Trophoblast cell (in vitro differentiated cells and primary cell): Measurements from ENCODE around the gene KIAA2012.

ENCODE experiments used
- DNase-seq, 2 donors: peaks; one replicate each; pipeline ENCODE4 v3.0.0-alpha.2; 2016
- H2AFZ ChIP-seq: 2 replicates; pipeline ENCODE4 v1.6.1; 2013; ENCODE audit warnings: low read length, moderate library complexity, mild to moderate bottlenecking; ENCODE audit not compliant: insufficient read depth, poor library complexity
- H2AK5ac ChIP-seq: 2 replicates; pipeline ENCODE4 v1.6.1; 2013; ENCODE audit warnings: mild to moderate bottlenecking, low read length
- H2BK120ac ChIP-seq: 2 replicates; pipeline ENCODE4 v1.6.1; 2013; ENCODE audit warnings: low read length, mild to moderate bottlenecking, moderate library complexity; ENCODE audit not compliant: insufficient read depth, poor library complexity
- H2BK12ac ChIP-seq: 2 replicates; pipeline ENCODE4 v1.6.1; 2013; ENCODE audit warnings: mild to moderate bottlenecking, low read length, moderate library complexity
- H2BK5ac ChIP-seq: 2 replicates; pipeline ENCODE4 v1.6.1; 2013; ENCODE audit warnings: low read length, low read depth, moderate library complexity, mild to moderate bottlenecking; ENCODE audit not compliant: poor library complexity
- H3K14ac ChIP-seq: 2 replicates; pipeline ENCODE4 v1.6.1; 2013; ENCODE audit warnings: mild to moderate bottlenecking, low read length
- H3K18ac ChIP-seq: 2 replicates; pipeline ENCODE4 v1.6.1; 2013; ENCODE audit warnings: mild to moderate bottlenecking, low read length
- H3K23ac ChIP-seq: 2 replicates; pipeline ENCODE4 v1.6.1; 2013; ENCODE audit warnings: low read length
- H3K27ac ChIP-seq: 2 replicates; pipeline ENCODE4 v1.5.1; 2013; ENCODE audit warnings: low read depth, mild to moderate bottlenecking, inconsistent platforms, low read length, moderate library complexity
- H3K27me3 ChIP-seq: 2 replicates; pipeline ENCODE4 v1.6.1; 2013; ENCODE audit warnings: inconsistent platforms, mild to moderate bottlenecking, low read length, moderate library complexity; ENCODE audit not compliant: insufficient read depth
- H3K36me3 ChIP-seq, 2 experiments: 1 replicate in 1 of 2; 2 replicates in 1 of 2; pipeline ENCODE4 v1.6.1; 2013; ENCODE audit warnings: low read length in 2 of 2, mild to moderate bottlenecking in 2 of 2, moderate library complexity in 1 of 2; ENCODE audit not compliant: insufficient read depth in 2 of 2, control insufficient read depth in 1 of 2
- H3K4ac ChIP-seq: 2 replicates; pipeline ENCODE4 v1.6.1; 2013; ENCODE audit warnings: low read depth, mild to moderate bottlenecking, low read length, moderate library complexity
- H3K4me1 ChIP-seq, 2 experiments: 1 replicate in 1 of 2; 2 replicates in 1 of 2; pipeline ENCODE4 v1.6.1; 2013; ENCODE audit warnings: low read length in 2 of 2, mild to moderate bottlenecking in 2 of 2, moderate library complexity in 1 of 2; ENCODE audit not compliant: insufficient read depth in 2 of 2, control insufficient read depth in 1 of 2
- H3K4me2 ChIP-seq: 2 replicates; pipeline ENCODE4 v1.6.1; 2013; ENCODE audit warnings: inconsistent platforms, mild to moderate bottlenecking, low read length, moderate library complexity
- H3K4me3 ChIP-seq: 2 replicates; pipeline ENCODE4 v1.5.1; 2013; ENCODE audit warnings: mild to moderate bottlenecking, low read depth, low read length, inconsistent platforms
- H3K79me1 ChIP-seq: one replicate; pipeline ENCODE4 v1.6.1; 2013; ENCODE audit warnings: low read length
- H3K79me2 ChIP-seq: 2 replicates; pipeline ENCODE4 v1.6.1; 2013; ENCODE audit warnings: low read length, mild to moderate bottlenecking; ENCODE audit not compliant: control insufficient read depth, insufficient read depth, poor library complexity
- H3K9ac ChIP-seq: 2 replicates; pipeline ENCODE4 v1.6.1; 2013; ENCODE audit warnings: mild to moderate bottlenecking, low read length
- H3K9me3 ChIP-seq: 2 replicates; pipeline ENCODE4 v1.6.1; 2013; ENCODE audit warnings: low read depth, mild to moderate bottlenecking, control low read depth, inconsistent platforms, low read length; ENCODE audit not compliant: insufficient read depth
- H4K12ac ChIP-seq: 2 replicates; pipeline ENCODE4 v1.6.1; 2013; ENCODE audit warnings: low read depth, mild to moderate bottlenecking, low read length, moderate library complexity
- H4K8ac ChIP-seq: 2 replicates; pipeline ENCODE4 v1.6.1; 2013; ENCODE audit warnings: low read depth, mild to moderate bottlenecking, low read length, moderate library complexity
- H4K91ac ChIP-seq: one replicate; pipeline ENCODE4 v1.6.1; 2013; ENCODE audit warnings: low read depth, mild to moderate bottlenecking, low read length, moderate library complexity
- WGBS: extraction: QIAGEN DNeasy Blood & Tissue Kit; methylation state at CpG from one replicate; pipeline ENCODE4 v1.1.7; 2013; ENCODE audit warnings: missing lambda C conversion rate; ENCODE audit not compliant: insufficient read length, insufficient coverage; ENCODE audit errors: extremely low coverage; 5-methylcytosine and 5-hydroxymethylcytosine counted together

The KIAA2012 gene

DNA sequence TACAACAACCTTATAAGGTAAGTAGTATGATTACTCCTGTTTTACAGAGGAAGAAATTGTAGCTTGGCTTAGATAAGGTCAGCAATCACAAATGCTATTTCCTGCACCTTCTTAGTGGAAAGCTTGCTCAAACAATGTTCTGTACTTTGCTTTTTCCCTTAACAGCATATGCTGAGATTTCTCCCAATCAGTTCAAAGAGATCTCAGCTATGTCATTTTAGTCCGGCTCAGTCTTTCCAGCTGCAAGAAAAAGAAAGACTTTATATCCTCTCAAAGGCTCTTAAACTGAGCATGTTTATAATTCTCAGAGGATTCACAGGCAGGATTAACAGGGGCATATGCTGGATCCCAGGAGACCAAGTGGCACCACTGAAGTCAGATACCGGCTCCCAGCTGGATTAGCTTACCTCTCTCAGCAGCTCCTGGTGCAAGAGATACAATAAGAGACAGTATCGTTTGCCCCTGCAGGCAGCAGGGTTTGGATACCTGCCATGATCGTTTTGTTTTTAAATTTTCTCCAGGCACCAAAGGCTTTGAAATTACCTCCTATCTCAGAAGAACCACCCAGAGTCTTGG is 29.5 kb downstream of the KIAA2012 start:
- Histone ChIP-seq H2BK5ac (no peak overlapping the region), H3K4ac (no peak overlapping the region), H3K27me3 (no peaks in the 10 kb centered on the region), H2BK12ac (no peak overlapping the region), H3K4me1 (no peaks in the 10 kb centered on the region), H4K8ac (no peak overlapping the region), H3K9ac (no peak overlapping the region), H3K36me3 (no peaks in the 10 kb centered on the region), H3K4me3 (no peak overlapping the region), H3K23ac (no peak overlapping the region), H3K18ac (no peak overlapping the region), H2BK120ac (no peak overlapping the region), H4K12ac (no peak overlapping the region), H3K27ac (no peak overlapping the region), H2AFZ (no peak overlapping the region), H3K4me2 (no peak overlapping the region), H3K79me2 (no peaks in the 10 kb centered on the region), H3K79me1 (no peaks in the 10 kb centered on the region), H4K91ac (no peak overlapping the region), H2AK5ac (no peak overlapping the region), H3K9me3 (no peaks in the 10 kb centered on the region), H3K14ac (no peak overlapping the region)
- no peak for DNase-seq
- no CpG with 5 or more reads among the region's 4 CpGs for WGBS

DNA sequence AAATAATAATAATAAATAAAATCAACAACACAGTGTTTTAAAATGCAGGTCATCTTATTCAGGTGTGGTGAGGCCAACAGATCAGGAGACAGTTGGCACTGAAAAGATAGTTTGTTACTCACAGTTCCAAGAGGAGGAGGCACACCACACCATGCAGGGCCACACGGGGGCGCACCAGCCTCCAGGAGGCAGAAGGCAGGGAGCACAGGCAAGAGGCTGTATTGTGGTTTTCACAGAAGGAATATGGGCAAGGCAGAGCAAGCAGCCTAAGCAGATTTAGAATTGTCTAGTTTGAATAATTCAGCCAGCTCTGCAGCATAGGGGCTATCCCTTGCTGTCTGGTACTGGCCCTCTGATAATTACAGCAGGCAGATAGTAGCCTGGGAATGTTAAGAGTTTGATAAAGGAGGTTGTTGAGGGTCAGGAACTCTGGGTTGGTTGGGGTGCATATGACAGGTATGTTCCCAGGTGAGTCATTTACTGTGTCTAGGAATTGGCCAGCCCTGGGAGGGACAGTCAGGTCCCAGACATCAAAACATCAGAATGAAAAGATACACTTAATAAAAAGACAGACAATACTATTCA is 31.3 kb downstream of the KIAA2012 start:
- Histone ChIP-seq H3K9me3 (no peaks in the 10 kb centered on the region), H2BK12ac (no peak overlapping the region), H4K12ac (no peak overlapping the region), H2AFZ (no peak overlapping the region), H2BK120ac (no peak overlapping the region), H3K23ac (no peak overlapping the region), H3K36me3 (no peaks in the 10 kb centered on the region), H3K14ac (no peak overlapping the region), H4K8ac (no peak overlapping the region), H4K91ac (no peak overlapping the region), H3K4ac (no peak overlapping the region), H3K9ac (no peak overlapping the region), H3K4me3 (no peak overlapping the region), H3K18ac (no peak overlapping the region), H3K27me3 (no peaks in the 10 kb centered on the region), H3K4me1 (no peaks in the 10 kb centered on the region), H2AK5ac (no peak overlapping the region), H3K79me2 (no peaks in the 10 kb centered on the region), H3K27ac (no peak overlapping the region), H3K4me2 (no peak overlapping the region), H3K79me1 (no peaks in the 10 kb centered on the region), H2BK5ac (no peak overlapping the region)
- no CpG with 5 or more reads among the region's 2 CpGs for WGBS
- DNase-seq: peak; percentile 57 to 79

DNA sequence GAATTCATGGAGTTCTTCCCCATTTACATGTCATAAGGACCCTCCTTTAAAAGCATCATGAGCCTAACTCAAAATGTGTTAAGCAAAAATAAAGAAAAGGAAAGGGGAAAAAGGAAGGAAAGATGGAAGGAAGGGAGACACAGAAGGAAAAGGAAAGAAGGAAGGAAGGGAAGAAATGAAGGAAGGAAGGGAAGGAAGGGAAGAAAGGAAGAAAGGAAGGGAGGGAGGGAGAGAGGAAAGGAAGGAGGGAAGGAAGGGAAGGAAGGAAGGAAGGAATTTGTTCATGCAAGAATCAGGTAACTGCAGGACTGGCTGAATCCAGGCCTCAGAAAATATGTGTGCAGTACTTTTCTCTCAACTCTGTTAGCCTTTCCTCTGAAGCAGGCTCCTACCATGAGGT is 32.0 kb downstream of the KIAA2012 start:
- Histone ChIP-seq H3K27me3 (no peaks in the 10 kb centered on the region), H4K12ac (no peak overlapping the region), H2AFZ (no peak overlapping the region), H2AK5ac (no peak overlapping the region), H2BK120ac (no peak overlapping the region), H3K14ac (no peak overlapping the region), H2BK5ac (no peak overlapping the region), H3K27ac (no peak overlapping the region), H3K4ac (no peak overlapping the region), H3K36me3 (no peaks in the 10 kb centered on the region), H4K91ac (no peak overlapping the region), H4K8ac (no peak overlapping the region), H3K4me3 (no peak overlapping the region), H3K9me3 (no peaks in the 10 kb centered on the region), H3K23ac (no peak overlapping the region), H3K4me2 (no peak overlapping the region), H3K79me1 (no peaks in the 10 kb centered on the region), H3K4me1 (no peaks in the 10 kb centered on the region), H3K18ac (no peak overlapping the region), H3K79me2 (no peaks in the 10 kb centered on the region), H3K9ac (no peak overlapping the region), H2BK12ac (no peak overlapping the region)
- no peak for DNase-seq

DNA sequence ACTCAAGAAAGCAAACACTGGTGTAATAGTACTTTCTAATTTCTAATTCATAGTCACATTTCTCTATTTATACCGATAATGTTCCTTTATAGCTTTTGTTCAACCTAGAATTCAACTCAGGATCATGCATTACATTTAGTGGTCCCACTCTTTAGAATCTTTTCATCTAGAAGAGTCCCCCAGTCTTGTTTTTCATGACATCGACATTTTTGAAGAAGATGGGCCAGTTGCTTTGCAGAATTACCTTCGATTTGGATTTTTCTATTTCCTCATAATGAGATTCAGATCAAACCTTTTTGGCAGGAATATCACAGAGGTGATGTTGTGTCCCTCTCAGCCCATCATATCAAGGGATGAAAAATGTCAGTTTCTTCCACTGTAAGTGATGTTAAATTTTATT is 35.3 kb downstream of the KIAA2012 start:
- Histone ChIP-seq H3K27ac (no peak overlapping the region), H4K12ac (no peak overlapping the region), H2AFZ (no peak overlapping the region), H3K27me3 (no peaks in the 10 kb centered on the region), H3K4me3 (no peak overlapping the region), H3K4me2 (no peak overlapping the region), H2BK120ac (no peak overlapping the region), H3K36me3 (no peaks in the 10 kb centered on the region), H3K9me3 (peaks cover 3% of the 10 kb centered on the region), H3K14ac (no peak overlapping the region), H3K23ac (no peak overlapping the region), H3K79me1 (no peaks in the 10 kb centered on the region), H3K18ac (no peak overlapping the region), H2AK5ac (no peak overlapping the region), H3K79me2 (no peaks in the 10 kb centered on the region), H2BK5ac (no peak overlapping the region), H3K4me1 (no peaks in the 10 kb centered on the region), H3K9ac (no peak overlapping the region), H2BK12ac (no peak overlapping the region), H4K91ac (no peak overlapping the region), H3K4ac (no peak overlapping the region), H4K8ac (no peak overlapping the region)
- no peak for DNase-seq
- no CpG with 5 or more reads among the region's 3 CpGs for whole genome bisulfite sequencing
